Central memory CD8-positive, alpha-beta T cell (primary cell): ENCODE measurements around the gene MTOR.

Experiments used
- ATAC-seq: fragments of 150-1000 bp; cut with Tn5 transposase; replicated peaks from 2 replicates; pipeline ENCODE4 v1.10.0; 2022; ENCODE audit warnings: mild to moderate bottlenecking, moderate FRiP score, moderate number of reproducible peaks; ENCODE audit not compliant: poor library complexity, severe bottlenecking; ENCODE audit errors: extremely low read depth
- DNase-seq, 2 donors: peaks; one replicate each; pipeline ENCODE4 v3.0.0; 2021; ENCODE audit warnings: low spot score in 2 of 2
- H3K27ac Mint-ChIP-seq: one replicate; pipeline ENCODE4 v1.8.0; 2022; ENCODE audit warnings: low read depth, mild to moderate bottlenecking, moderate library complexity, mixed read lengths
- H3K27me3 Mint-ChIP-seq: one replicate; pipeline ENCODE4 v1.8.0; 2022; ENCODE audit warnings: mixed read lengths
- H3K36me3 Mint-ChIP-seq: one replicate; pipeline ENCODE4 v1.8.0; 2022; ENCODE audit warnings: mild to moderate bottlenecking, moderate library complexity, mixed read lengths; ENCODE audit not compliant: insufficient read depth
- H3K4me1 Mint-ChIP-seq: one replicate; pipeline ENCODE4 v1.8.0; 2022; ENCODE audit warnings: mixed read lengths
- H3K4me3 Mint-ChIP-seq: one replicate; pipeline ENCODE4 v1.8.0; 2022; ENCODE audit warnings: mild to moderate bottlenecking, moderate library complexity, mixed read lengths
- H3K9me3 Mint-ChIP-seq: one replicate; pipeline ENCODE4 v1.8.0; 2022; ENCODE audit warnings: mixed read lengths

The MTOR gene

DNA sequence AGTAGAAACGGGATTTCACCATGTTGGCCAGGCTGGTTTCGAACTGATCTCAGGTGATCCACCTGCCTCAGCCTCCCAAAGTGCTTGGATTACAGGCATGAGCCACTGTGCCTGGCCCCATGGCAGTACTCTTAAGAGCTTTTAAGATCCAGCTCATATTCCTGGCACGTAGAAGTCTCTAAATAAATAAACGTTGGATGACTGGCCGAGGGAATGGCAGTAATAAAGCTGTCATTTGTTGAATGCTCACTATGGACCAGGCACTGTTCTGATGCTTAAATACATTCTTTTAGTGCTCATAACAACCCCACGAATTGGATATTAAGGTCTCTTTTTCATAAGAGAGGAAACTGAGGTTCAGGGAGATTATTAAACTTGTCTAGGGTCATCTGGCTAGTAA lies 31.5 kb upstream of the MTOR start:
- Mint-ChIP-seq H3K4me1 (peaks cover 5% of the 10 kb centered on the region), H3K9me3 (no peaks in the 10 kb centered on the region), H3K36me3 (peaks cover 20% of the 10 kb centered on the region), H3K27me3 (no peaks in the 10 kb centered on the region), H3K27ac (no peak overlapping the region), H3K4me3 (no peak overlapping the region)
- no peak for DNase-seq
- no peak for ATAC-seq

DNA sequence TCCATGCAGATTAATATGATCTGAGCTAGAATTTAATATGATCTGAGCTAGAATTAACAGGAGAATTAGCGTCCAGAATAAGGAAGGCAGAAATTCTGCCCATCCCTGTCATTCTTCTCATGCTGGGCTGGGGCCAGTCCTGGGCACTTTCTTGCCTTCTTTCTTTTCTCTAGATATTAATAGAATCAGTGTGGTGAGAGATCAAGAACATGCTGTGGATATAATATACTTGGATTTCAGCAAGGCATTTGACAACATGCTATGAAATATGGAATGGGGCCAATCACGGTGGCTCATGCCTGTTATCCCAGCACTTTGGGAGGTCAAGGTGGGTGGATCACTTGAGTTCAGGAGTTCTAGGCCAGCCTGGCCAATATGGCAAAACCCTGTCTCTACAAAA lies 28.7 kb upstream of the MTOR start:
- no peaks in the 10 kb centered on the region for H3K27me3 Mint-ChIP-seq
- no peak overlapping the region for H3K27ac Mint-ChIP-seq
- DNase-seq (no peak), ATAC-seq (no peak)
- peaks cover 36% of the 10 kb centered on the region for H3K36me3 Mint-ChIP-seq
- H3K4me1 Mint-ChIP-seq = peaks cover 5% of the 10 kb centered on the region
- no peaks in the 10 kb centered on the region for H3K9me3 Mint-ChIP-seq
- no peak overlapping the region for H3K4me3 Mint-ChIP-seq

DNA sequence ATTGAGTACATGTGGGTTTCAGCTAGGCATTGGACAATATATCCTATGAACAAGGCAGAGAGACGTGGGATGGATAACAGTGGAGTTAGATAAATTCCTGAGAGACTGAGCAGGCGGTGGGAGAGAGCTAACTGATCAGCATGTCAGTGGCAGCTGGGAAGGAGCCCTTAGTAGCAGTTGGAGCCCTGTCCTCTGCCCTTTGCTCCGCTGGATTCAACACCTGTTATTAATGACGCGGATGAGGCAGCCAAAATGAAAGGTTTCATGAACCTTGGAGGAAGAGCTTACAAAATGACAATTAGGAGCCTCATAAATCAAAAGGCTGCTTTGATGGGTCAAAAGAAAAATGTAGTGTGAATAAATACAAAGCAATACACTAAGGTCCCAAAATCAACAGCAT lies 26.7 kb upstream of the MTOR start:
- ATAC-seq (no peak), DNase-seq (no peak)
- Mint-ChIP-seq H3K36me3 (peaks cover 41% of the 10 kb centered on the region), H3K27me3 (no peaks in the 10 kb centered on the region), H3K4me3 (no peak overlapping the region), H3K9me3 (no peaks in the 10 kb centered on the region), H3K4me1 (peaks cover 10% of the 10 kb centered on the region), H3K27ac (no peak overlapping the region)

DNA sequence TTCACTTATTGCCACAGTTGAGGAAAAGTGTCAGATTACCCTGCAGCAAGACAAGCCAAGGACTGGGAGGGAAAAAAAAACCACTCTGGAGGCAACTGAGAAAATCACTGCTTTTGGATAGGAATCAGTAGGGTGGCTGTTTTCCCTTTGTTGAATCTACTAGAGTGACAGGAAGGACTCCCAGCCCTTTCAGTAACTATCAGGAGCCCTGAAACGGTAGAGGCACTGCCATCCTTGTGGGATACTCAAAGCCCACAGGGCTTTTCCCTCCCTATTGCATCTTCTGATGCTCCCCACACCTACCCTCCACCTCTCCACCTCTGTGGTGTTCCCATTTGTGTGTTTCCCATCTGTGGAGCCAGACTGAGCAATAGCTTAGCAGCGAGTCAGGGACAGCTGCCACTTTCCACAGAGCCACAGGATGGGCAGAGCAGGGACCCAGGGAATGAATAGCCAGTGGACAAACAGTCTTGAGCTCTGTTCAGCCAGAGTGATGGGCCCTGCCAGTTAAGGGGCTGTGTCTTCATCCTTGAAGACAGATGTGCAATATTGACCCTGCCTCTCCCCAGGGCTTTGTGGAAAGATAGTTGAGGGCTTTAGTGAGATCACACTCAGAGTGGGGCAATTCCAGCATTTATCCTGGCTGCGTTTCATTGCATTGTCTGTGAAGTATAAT lies 24.5 kb upstream of the MTOR start:
- no peak for DNase-seq
- peaks cover 38% of the 10 kb centered on the region for H3K36me3 Mint-ChIP-seq
- peaks cover 15% of the 10 kb centered on the region for H3K4me1 Mint-ChIP-seq
- ATAC-seq = no peak
- H3K27ac Mint-ChIP-seq = peak overlapping the region; percentile 6
- H3K4me3 Mint-ChIP-seq = no peak overlapping the region
- no peaks in the 10 kb centered on the region for H3K27me3 Mint-ChIP-seq
- no peaks in the 10 kb centered on the region for H3K9me3 Mint-ChIP-seq

DNA sequence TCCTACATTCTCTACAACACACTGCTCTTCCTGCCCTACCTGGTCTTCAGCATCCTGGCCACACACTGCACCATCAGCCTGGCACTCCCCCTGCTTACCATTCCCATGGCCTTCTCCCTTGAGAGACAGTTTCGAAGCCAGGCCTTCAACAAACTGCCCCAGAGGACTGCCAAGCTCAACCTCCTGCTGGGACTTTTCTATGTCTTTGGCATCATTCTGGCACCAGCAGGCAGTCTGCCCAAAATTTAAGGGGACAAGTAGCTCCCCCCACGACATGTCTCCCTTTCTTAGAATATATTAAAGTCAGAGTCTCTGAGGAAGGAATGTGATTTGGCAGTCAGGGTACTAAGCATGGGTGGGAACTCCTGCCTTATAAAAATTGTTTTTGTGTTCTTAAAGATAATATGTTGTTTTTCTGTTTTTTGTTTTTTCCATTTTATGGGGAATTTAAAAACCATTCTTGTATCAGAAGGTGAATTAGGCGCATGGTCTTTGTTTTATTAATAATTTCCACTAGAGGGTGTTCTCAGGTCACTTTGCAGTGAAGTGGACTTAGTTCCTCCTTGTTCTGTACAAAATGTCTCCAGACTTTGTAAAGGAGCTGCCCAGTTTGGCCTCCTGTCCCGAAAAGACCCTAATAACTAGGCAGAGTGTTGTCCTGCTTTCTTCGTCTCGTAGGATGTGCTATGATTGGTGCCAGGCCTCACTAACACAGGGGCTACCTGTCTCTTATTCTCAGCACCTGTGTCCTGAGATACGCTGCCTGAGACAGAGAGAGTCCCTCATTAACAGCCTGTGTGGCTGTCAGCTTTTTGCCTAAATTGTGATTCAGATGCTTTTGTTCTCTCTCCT lies 23.8 kb upstream of the MTOR start:
- no peak for DNase-seq
- Mint-ChIP-seq H3K36me3 (peaks cover 36% of the 10 kb centered on the region), H3K27ac (peak overlapping the region; percentile 6), H3K9me3 (no peaks in the 10 kb centered on the region), H3K27me3 (no peaks in the 10 kb centered on the region), H3K4me1 (peaks cover 23% of the 10 kb centered on the region), H3K4me3 (no peak overlapping the region)
- no peak for ATAC-seq

DNA sequence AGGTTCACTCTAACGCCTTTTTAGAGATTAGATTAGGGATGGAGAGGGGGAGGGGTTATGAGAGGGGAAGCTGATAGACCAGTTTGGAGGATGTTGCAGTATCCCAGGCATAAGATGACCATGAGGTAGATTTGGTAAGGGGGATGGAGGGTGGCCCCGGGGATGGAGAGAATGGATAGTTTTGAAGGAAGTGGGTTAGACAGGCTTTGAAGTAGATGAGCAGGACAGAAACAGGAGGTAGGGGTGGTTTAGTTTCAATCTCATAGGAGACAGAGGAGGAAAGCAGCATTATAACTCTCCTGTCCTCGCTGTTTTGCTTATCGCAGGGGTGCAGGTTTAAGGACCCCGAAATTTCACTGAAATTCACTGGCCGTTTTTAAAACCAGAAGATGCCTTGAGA lies 22.4 kb upstream of the MTOR start:
- H3K9me3 Mint-ChIP-seq = no peaks in the 10 kb centered on the region
- ATAC-seq (no peak), DNase-seq (no peak)
- peaks cover 33% of the 10 kb centered on the region for H3K4me1 Mint-ChIP-seq
- no peak overlapping the region for H3K4me3 Mint-ChIP-seq
- no peaks in the 10 kb centered on the region for H3K27me3 Mint-ChIP-seq
- no peak overlapping the region for H3K27ac Mint-ChIP-seq
- peaks cover 33% of the 10 kb centered on the region for H3K36me3 Mint-ChIP-seq

DNA sequence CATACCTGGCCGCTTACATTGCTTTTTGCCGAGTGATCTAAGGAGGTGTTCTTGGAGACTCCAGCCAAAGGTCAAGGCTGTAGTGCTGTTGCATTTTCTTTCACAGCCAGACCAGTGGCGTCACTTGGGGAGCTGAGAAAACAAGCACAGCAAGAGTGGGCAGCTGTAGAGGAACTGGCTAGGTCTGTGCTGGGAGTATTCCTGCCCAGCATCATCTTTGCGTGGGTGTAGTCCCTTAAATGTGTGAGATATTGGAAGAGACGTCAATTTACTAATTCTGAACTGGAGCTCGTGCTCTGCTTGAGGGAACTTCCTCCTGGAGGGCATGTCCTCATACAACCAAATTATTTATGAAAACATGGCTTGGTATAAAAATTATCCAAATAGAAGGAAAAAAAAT lies 20.8 kb upstream of the MTOR start:
- peaks cover 33% of the 10 kb centered on the region for H3K36me3 Mint-ChIP-seq
- no peak overlapping the region for H3K4me3 Mint-ChIP-seq
- no peak for DNase-seq
- H3K27ac Mint-ChIP-seq = no peak overlapping the region
- H3K27me3 Mint-ChIP-seq = no peaks in the 10 kb centered on the region
- no peaks in the 10 kb centered on the region for H3K9me3 Mint-ChIP-seq
- H3K4me1 Mint-ChIP-seq = peaks cover 36% of the 10 kb centered on the region
- ATAC-seq = no peak

DNA sequence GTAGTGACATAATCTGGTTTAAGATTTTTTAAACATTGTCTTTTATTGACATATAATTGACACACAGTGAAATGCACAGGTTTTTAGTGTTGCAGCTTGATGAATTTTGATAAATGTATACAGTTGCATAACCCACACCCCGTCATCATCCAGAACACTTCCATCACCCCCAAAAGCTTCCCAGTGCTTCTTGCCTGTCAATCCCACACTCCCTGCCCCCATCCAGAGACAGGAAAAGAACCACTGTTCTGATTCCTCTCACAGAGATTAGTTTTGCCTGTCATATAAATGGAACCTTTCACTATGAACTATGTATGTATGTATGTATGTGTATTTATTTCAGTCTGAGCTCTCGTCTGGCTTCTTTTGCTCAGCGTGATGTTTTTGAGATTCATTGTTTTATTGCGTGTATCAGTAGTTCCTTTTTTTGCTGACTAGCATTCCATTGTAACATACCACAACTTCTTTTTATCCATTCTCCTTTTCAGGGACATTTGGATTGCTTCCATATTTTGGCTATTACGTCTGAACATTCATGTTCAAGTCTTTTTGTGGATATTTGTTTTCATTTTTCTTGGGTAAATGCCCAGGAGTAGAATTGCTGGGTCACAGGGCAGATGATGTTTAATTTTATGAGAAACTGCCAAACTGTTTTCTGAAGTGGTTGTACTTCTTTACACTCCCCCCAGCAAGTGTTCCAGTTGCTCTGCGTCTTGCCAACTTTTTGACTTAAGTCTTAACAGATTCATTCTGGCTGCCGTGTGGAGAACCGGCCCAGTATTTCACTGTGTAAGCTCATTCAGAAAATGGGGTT lies 19.4 kb upstream of the MTOR start:
- Mint-ChIP-seq H3K9me3 (no peaks in the 10 kb centered on the region), H3K4me3 (no peak overlapping the region), H3K27ac (peak overlapping the region; percentile 12), H3K27me3 (no peaks in the 10 kb centered on the region), H3K4me1 (peaks cover 36% of the 10 kb centered on the region), H3K36me3 (peaks cover 30% of the 10 kb centered on the region)
- ATAC-seq (no peak), DNase-seq (no peak)

DNA sequence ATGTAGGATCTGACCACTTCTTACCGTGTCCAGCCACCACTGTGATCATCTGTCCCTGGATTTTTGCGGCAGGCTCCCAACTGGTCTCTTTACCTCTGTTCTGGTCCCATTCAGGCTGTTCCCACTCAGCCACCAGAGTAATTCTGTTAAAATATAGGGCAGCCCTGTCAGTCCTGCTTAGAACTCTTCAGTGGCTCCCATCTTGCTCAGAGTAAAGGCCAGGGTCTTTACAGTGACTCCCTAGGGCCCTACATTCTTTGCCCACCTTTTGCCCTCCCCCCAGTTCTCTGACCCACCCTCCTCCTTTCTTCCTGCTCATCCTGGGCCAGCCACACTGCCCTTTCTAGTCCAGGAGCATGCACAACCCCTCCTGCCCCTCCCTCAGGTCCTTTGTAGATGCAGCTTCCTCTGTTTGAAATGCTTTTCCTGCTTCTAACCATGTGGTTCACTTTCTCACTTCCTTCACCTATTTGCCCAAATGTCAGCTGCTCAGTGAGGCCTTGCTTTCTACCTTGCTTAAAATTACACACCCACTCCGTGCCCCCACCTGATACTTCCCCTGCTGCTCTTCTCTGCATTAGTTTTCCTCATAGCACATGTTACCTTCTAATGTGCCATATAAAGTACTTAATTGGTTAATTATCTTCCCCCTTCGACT lies 18.5 kb upstream of the MTOR start:
- H3K4me1 Mint-ChIP-seq = peaks cover 40% of the 10 kb centered on the region
- no peaks in the 10 kb centered on the region for H3K27me3 Mint-ChIP-seq
- DNase-seq = no peak
- peaks cover 28% of the 10 kb centered on the region for H3K36me3 Mint-ChIP-seq
- ATAC-seq = peak; percentile 49
- peak overlapping the region; percentile 12 for H3K27ac Mint-ChIP-seq
- peak overlapping the region; percentile 2 for H3K4me3 Mint-ChIP-seq
- no peaks in the 10 kb centered on the region for H3K9me3 Mint-ChIP-seq

DNA sequence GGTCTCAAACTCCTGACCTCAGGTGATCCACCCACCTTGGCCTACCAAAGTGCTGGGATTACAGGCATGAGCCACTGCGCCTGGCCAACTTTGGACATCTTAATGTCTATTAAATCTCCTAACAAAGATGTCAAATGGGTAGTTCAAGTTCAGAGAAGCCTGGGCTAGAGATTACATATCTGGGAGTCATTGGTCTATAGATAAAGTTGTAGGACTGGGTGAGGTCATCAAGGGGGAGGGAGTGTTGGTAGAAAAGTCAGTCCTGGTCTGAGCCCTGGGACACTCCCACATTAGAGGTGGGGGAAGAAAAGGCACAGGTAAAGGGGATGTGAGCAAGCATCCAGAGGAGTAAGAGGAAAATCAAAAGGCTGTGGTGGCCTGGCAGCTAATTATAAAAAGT lies 17.3 kb upstream of the MTOR start:
- H3K36me3 Mint-ChIP-seq = peaks cover 30% of the 10 kb centered on the region
- DNase-seq = no peak
- ATAC-seq = no peak
- H3K9me3 Mint-ChIP-seq = no peaks in the 10 kb centered on the region
- no peak overlapping the region for H3K27ac Mint-ChIP-seq
- peaks cover 46% of the 10 kb centered on the region for H3K4me1 Mint-ChIP-seq
- no peak overlapping the region for H3K4me3 Mint-ChIP-seq
- no peaks in the 10 kb centered on the region for H3K27me3 Mint-ChIP-seq

DNA sequence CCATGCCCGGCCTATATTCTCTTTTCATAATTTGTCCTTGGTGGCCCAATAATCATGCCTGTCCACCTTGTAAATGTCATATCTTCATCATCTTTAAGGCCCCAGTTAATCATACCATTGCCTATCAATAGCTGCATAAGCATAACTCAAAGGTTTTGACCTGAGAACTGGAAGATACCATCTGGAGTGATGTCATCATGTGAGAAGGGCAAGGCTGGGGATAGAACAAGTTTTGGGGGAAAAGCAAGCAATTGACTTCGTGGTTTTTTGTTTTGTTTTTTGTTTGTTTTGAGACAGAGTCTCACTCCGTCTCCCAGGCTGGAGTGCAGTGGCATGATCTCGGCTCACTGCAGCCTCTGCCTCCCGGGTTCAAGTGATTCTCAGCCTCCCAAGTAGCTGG lies 16.8 kb upstream of the MTOR start:
- Mint-ChIP-seq H3K9me3 (no peaks in the 10 kb centered on the region), H3K4me3 (no peak overlapping the region), H3K27ac (no peak overlapping the region), H3K36me3 (peaks cover 30% of the 10 kb centered on the region), H3K4me1 (peaks cover 43% of the 10 kb centered on the region), H3K27me3 (no peaks in the 10 kb centered on the region)
- DNase-seq = no peak
- no peak for ATAC-seq

DNA sequence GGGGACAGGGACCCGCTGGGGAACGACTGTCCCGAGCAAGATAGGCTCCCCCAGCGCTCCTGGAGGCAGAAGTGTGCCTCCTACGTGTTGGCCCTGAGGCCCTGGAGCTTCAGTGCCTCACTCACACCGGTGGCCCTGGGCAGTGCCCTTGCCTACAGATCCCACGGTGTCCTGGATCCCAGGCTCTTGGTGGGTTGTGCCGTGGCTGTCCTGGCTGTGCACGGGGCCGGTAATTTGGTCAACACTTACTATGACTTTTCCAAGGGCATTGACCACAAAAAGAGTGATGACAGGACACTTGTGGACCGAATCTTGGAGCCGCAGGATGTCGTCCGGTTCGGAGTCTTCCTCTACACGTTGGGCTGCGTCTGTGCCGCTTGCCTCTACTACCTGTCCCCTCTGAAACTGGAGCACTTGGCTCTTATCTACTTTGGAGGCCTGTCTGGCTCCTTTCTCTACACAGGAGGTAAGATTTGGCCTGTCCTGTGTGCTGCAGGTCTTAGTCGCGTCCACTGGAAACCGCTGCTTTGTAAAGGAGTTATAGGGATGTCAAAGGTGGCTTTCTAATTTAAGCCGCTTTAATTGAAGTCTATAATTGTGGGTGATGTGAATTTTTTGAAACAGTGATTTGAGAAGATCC lies 11.4 kb upstream of the MTOR start:
- H3K9me3 Mint-ChIP-seq = no peaks in the 10 kb centered on the region
- DNase-seq (no peak), ATAC-seq (peak; percentile 59)
- peak overlapping the region; percentile 88 for H3K4me3 Mint-ChIP-seq
- peaks cover 21% of the 10 kb centered on the region for H3K4me1 Mint-ChIP-seq
- H3K36me3 Mint-ChIP-seq = peaks cover 22% of the 10 kb centered on the region
- peak overlapping the region; percentile 90 for H3K27ac Mint-ChIP-seq
- no peaks in the 10 kb centered on the region for H3K27me3 Mint-ChIP-seq
